K562 (cell line): ENCODE measurements around the gene P2RX1.

ENCODE experiments used
- BRCA1 ChIP-seq, 2 experiments: fragments of 450-650 bp in 1 of 2; sonication (generic) in 1 of 2; formaldehyde crosslinking in 1 of 2; IDR thresholded peaks; 2 replicates each; pipeline versions ENCODE4 v1.5.0 to v1.6.1; 2017 to 2020; ENCODE audit warnings: mild to moderate bottlenecking in 1 of 2, missing genetic modification reagents in 1 of 2
- CHD4 ChIP-seq: fragments of 200-600 bp; sonication (generic); IDR thresholded peaks from 3 replicates; pipeline ENCODE4 v1.6.1; 2012; ENCODE audit warnings: low read depth, mild to moderate bottlenecking, mixed read lengths, low read length, inconsistent platforms; ENCODE audit not compliant: insufficient read depth, insufficient replicate concordance, poor library complexity, severe bottlenecking
- CTCF ChIP-seq, 3 experiments: IDR thresholded peaks in 2 of 3; conservative IDR thresholded peaks in 1 of 3; 2 replicates each; pipeline ENCODE4 v1.5.1; 2011 to 2012; ENCODE audit warnings: low read length in 3 of 3, mild to moderate bottlenecking in 3 of 3, control low read depth in 2 of 3, improper control_type of control experiment in 1 of 3, inconsistent platforms in 1 of 3, low read depth in 1 of 3, mixed read lengths in 1 of 3, moderate library complexity in 1 of 3; ENCODE audit not compliant: insufficient read depth in 2 of 3
- EP300 ChIP-seq: IDR thresholded peaks from 2 replicates; pipeline ENCODE4 v1.6.1; 2012; ENCODE audit warnings: low read length, improper control_type of control experiment
- EZH2 ChIP-seq: IDR thresholded peaks from 2 replicates; pipeline ENCODE4 v1.6.1; 2012; ENCODE audit warnings: low read depth, mild to moderate bottlenecking, inconsistent platforms, low read length, borderline replicate concordance
- FOXJ3 ChIP-seq: sonication (generic); formaldehyde crosslinking; IDR thresholded peaks from 2 replicates; pipeline ENCODE4 v1.4.0; 2020; ENCODE audit warnings: mild to moderate bottlenecking, missing genetic modification reagents
- MAFF ChIP-seq: IDR thresholded peaks from 2 replicates; pipeline ENCODE4 v1.6.1; 2012; ENCODE audit warnings: low read length, improper control_type of control experiment
- PCBP2 ChIP-seq: fragments of 200-400 bp; formaldehyde crosslinking; IDR thresholded peaks from 2 replicates; pipeline ENCODE4 v1.6.1; 2018; ENCODE audit warnings: low read length, low read depth, mild to moderate bottlenecking, moderate library complexity; ENCODE audit not compliant: poor library complexity, severe bottlenecking
- POLR2A ChIP-seq: fragments of 450-650 bp; conservative IDR thresholded peaks from 2 replicates; pipeline ENCODE4 v1.6.1; 2016
- POLR2AphosphoS5 ChIP-seq: IDR thresholded peaks from 2 replicates; pipeline ENCODE4 v1.6.1; 2011; ENCODE audit warnings: mild to moderate bottlenecking, low read depth, low read length, moderate library complexity; ENCODE audit not compliant: control insufficient read depth, insufficient read depth
- ZBED1 ChIP-seq: IDR thresholded peaks from 2 replicates; pipeline ENCODE4 v1.6.1; 2014
- ZBTB49 ChIP-seq: sonication (generic); formaldehyde crosslinking; IDR thresholded peaks from 2 replicates; pipeline ENCODE4 v1.8.0; 2022; ENCODE audit warnings: missing genetic modification reagents, mild to moderate bottlenecking, borderline replicate concordance
- ZNF384 ChIP-seq: IDR thresholded peaks from 2 replicates; pipeline ENCODE4 v1.6.1; 2012; ENCODE audit warnings: low read depth, low read length, improper control_type of control experiment

- TF ChIP-seq CTCF (IDR thresholded peaks at IDR 0.05 in 2 of 3, conservative IDR thresholded peaks at IDR 0.05 in 1 of 3; ENCODE audit: insufficient read depth in 2 of 3, low read depth in 1 of 3, low read length in 3 of 3) (no peak), POLR2AphosphoS5 (no peak), ZBED1 (no peak), BRCA1 (IDR thresholded peaks at IDR 0.05) (no peak), BRCA1 (CRISPR knock-in tag; IDR thresholded peaks at IDR 0.05) (no peak), POLR2A (no peak), ZBTB49 (CRISPR knock-in tag) (no peak), EZH2 (no peak), ZNF384 (no peak), CHD4 (no peak), EP300 (no peak), MAFF (no peak), FOXJ3 (CRISPR knock-in tag) (no peak), PCBP2 (no peak)
Measured at GRCh38 chr17:3927628-3928340, 11.5 kb upstream of the P2RX1 start.
